ENCODE data around the gene AGRP. TPM values are rescaled to one million over a fixed set of nuclear protein-coding genes. Genes with fewer than 3 reads are reported as not detected.

AGRP gene
- polyA plus RNA-seq, 3 donors: 0.40 to 0.91 TPM; not detected in 1

DNA sequence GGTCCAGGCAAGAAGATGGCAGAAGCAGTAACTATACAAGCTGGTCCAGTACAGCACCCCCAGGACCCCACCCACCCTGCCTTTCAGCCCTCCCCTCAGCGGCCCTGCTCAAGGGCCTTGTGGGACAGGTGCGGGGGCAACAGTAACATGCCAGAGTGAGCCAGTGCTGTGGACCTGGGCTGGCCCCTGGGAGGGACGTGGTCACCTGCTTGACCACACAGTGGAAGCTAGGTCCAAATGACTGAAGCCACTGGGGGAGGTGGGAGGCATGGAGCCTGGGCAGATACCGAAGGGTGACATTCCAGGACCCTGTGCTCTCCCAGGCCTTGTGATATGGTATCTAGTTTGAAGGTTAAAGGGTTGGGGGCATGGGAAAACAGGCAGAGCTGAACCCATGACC, 19.7 kb downstream of the AGRP start:
- DNase-seq: no peak

DNA sequence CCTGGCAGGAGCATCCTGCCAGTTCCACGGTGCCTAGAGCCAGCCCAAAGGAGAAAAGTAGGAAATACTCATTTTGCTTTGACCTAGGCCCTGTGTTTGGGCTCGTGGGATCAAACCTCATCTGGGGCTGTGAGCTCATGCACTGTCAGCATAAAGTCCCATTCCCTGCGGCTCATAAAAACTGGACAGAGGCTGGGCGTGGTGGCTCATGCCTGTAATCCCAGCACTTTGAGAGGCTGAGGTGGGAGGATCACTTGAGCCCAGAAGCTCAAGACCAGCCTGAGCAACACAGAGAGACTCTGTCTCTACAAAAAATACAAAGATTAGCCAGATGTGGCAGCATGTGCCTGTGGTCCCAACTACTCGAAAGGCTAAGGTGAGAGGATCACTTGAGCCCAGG, 20.3 kb downstream of the AGRP start:
- DNase-seq: no peak

DNA sequence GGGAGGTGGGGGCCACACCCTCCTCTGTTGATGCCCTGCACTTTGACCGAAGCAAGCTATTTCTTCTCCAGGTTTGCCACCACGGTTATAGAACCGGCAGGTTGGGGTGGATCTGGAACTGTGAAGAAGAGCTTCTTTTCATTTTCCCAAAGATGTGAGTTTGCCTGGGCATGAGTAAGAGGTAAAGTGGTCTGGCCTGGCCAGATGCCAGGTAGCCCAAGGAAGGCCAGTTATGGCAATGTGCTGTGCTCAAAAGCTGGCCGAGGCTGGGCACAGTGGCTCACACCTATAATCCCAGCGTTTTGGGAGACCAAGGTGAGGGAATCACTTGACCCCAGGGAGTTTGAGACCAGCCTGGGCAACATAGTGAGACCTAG, 21.1 kb downstream of the AGRP start:
- DNase-seq: no peak

DNA sequence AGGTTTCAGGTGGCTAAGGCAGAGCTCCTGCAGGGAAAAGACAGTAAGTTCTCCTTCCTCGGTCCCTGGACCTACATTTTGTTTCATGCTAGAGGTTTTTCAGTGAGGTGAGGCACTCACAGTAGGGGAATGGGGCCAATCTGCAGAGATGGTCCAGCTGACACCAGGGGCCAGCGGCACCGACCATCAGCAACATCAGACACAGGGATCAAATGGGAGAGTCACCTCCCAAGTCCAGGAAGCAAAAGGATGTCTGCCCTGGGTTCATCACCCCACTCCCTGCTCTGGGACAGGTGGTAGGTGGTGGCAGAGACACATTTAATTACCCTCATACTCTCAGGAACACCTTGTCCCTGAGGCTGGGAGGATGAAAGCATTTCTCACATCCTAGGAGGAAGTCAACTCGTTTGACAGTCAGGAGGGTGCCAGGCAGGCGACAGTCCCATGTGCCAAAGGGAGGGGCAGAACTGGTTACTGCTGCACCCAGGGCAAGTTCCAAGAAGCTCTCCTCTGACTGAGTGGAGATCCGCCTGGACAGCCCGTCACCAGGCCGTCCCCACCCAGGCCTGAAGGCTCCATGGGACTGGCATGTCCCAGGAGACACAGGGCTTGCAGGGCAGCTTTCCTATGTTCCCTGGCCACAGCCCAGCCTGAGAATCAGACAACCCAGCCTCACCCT, 21.6 kb downstream of the AGRP start:
- DNase-seq: no peak

DNA sequence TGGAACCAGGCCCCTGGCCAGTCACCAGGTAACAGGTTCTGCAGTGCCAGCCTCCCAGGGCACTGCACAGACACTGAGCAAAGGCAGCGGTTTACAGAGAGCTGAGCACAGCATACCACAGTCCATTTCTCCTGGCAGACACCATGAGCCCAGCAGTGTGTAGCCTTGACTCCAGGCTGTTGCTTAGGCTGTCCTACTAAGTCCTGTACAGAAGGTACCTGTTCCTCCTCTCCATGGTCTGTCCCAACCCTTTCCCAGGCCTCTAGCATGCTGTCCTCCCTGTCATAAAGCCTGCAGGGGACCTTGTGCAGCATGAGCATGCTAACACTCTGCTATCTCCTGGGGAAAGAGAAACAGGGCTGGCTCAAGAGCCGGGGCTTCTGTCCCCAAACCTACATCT, 22.4 kb downstream of the AGRP start:
- DNase-seq: no peak

DNA sequence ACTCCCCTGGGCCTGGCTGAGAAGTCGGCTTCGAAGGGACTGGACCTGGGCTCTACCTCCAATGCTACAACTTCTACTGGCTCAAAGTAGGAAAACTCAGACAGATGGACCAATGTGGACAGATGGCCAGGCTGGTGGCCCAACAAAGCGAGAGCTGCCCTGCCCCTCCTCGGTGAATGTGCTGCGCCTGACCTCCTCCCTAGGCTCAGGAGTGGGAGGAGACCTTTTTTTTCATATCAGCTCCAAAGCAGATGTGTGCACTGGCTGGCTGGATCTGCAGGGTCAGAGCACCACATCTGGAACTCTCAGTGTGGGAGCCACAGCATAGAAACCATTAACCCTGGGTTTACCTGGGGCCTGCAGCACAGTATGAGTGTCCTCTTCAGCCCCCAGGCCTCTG, 23.2 kb downstream of the AGRP start:
- no peak for DNase-seq

DNA sequence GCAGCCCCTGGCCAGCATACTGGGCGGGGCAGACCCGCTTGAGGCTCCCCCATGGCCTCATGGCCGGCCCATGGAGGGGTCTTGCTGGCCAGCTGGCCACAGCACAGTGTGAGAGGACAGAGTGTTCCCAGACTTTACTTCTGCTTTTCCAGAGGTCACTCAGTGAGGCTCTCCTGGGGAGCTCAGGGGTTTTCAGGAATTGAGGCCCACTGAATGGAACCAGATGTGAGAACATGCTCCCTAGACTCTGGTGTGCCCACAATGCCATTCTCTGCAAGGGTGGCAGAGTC, 23.5 kb downstream of the AGRP start:
- DNase-seq: no peak

DNA sequence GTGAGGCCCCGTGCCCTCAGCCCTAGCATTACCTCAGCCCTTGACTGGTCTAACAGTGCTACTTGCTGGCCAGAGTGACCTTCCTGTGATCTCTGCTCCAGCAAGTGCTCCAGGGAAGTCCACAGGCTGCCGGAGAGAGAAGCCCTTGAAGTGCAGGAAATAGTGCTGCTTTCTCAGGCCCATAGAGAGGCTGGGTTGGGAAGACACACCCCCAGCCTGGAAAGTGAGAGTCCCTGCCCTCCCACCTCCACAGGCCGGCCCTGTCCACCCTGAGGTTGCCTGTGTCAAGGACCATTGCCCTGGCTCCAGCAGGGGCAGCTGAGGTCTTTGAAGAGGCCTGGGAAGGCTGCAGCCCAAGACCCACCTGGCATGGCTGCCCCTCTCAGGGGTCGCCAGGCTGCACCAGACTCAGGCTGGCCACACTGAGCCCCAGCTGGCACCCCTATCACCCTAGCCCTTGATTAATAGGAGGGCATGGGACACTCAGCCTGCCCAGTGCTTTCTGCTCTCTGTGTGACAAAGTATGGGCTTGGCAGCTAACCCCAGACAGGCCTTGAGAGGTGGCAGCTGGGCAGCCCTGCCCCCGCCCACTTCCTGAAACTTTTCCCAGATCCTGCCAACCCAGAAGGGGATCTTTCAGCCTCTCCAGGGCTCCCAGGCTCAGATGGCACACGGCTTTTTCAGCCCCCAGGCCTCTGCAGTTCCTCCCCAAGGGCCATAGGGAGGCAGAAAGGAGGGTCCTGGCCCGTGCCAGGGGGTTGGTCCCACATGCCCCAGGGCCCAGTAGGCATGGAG, 24.1 kb downstream of the AGRP start:
- no peak for DNase-seq

DNA sequence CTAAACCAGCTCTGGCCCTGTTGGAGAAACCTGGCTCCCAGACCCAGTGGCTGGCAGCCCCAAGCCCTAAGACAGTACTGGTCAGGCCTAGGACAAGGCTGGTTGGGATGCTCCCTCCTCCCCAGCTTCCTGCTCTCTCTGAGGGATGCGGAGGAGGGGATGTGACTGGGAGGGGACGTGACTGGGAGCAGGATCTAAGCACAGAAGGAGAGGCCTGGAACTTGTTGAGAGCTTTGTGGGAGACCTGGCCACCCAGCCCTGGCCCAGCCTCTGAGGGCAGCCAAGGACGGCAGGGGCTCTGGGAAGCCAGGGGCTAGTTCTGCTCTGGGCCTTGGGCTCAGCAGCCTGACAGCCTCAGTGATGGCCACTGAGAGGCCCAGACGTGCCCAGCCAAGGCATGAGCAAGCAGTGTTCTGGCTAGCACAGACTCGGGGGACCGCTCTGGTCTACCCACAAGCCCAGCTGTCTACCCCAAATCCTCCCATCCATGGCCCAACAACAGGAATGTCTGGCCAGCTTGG, 25.2 kb downstream of the AGRP start:
- no peak for DNase-seq

DNA sequence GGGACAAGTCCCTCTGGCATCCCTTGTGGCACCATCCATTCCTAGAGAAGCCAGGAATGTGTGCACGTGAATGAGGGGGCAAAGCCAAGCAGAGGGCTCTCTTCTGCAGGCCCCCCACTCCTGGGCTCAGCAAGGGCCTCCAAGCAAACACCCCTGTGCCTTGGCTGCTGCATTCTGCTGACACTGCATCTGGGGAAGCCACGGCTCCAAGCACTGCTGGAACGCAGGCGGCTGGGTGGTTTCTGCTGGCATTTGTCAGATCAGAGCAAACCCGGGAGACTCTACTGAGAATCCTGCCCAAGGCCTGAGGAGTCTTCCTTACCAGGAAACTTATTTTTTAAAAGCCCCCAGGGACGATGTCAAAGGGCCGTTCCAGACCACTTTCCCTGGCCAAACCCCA, 25.7 kb downstream of the AGRP start:
- DNase-seq: no peak

DNA sequence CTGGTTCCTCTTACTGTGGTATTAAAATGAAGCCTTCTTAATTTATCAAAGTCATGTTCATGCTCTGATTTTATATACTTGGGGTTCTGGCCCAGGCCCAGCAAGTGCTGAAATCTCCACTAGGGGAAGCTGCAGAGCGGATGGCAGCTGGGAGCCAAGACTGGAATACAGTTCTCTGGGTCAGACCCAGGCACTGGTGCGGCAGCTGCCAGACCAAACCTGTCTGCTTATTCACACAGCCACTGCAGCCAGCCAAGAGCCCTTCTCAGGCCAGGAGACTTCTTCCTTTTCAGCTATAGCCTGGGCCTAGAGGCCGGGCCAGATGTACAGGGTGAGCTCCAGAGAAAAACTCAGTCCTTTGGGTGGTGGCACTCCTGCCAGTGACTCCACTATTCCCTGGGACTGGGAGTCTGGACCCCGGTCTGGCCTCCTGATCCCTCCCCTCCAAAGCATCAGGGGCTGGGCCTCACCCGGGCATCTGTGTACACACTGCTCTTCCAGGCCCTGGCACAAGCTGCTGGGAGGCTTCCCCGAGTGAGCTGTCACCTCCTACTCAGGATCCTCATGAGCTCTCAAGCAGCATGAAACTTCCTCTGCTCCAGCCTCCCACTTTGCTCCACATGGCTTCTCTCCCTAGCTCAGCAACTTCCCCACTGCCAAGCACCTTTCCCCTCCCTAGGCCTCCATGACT, 26.8 kb downstream of the AGRP start:
- DNase-seq: no peak

DNA sequence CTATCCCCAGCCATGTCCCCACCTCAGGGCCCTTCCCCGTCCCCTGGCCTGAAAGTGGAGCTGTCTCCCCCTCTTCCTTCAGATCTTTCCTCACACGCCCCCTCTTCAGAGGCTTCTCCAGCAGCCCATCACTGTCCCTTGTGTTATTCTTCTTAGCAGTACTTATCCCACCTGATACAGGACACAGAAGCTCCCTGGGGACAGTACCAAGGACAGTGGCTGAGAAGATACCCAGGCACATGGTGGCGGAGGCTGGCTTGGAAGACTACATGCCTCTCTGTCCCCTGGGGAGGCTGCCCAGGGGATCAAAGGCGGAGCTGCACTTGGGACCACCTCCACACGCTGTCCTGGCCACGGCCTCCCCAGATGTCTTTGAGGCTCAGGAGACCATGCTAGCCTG, 28.5 kb downstream of the AGRP start:
- no peak for DNase-seq

DNA sequence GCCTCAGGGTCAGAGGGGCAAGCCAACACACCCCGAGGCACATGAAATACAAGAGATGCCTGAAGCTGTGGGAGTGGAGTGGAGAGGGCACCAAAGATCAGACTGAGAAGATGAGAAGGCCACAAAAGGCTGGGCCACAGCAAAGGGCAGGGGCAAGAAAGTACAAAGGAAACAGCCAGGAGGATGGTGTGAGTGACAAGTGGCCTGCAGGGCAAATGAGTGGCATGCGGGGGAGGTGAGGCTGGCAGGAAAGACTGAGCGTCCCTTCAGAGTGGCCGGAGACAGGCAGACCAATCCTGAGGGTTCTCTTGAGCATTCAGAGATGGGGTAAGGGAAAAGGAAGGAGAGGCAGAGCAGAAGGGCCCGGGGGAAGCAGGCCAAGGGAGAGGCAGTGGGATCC, 29.2 kb downstream of the AGRP start:
- no peak for DNase-seq

DNA sequence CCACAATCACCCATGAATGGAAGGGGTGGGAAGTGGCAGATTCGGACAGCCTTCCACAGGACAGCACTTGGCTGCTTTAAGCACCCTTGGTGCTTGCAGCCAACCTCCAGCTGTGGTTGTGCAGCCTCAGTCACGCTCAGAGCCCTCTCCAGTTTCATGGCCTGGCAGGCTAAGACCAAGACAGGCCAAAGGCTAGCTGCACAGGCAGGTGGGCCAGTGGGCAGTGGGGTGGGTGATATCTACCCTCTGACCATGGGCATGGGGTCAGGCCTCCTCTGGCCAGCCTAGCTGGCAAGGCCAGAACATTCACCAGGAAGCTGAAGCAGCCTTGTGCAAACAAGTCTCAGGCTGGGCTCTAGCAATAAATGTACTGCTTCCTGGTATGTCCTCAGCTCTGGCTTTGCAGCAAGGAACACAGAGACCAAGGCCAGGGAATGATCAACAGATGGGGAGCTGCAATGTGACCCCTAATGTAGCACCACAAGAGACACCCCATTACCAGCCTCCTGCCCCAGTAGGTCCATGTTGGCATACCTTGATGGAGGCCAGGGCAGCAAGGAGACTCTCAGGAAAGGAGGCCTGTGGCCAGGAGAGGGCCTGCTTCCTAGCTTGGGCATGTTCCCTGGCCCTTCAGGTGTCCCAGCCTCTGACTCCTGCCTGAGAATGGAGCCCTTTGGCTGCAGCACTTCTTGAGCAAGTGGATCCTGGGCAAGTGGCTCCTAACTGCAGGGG, 31.5 kb downstream of the AGRP start:
- no peak for DNase-seq

DNA sequence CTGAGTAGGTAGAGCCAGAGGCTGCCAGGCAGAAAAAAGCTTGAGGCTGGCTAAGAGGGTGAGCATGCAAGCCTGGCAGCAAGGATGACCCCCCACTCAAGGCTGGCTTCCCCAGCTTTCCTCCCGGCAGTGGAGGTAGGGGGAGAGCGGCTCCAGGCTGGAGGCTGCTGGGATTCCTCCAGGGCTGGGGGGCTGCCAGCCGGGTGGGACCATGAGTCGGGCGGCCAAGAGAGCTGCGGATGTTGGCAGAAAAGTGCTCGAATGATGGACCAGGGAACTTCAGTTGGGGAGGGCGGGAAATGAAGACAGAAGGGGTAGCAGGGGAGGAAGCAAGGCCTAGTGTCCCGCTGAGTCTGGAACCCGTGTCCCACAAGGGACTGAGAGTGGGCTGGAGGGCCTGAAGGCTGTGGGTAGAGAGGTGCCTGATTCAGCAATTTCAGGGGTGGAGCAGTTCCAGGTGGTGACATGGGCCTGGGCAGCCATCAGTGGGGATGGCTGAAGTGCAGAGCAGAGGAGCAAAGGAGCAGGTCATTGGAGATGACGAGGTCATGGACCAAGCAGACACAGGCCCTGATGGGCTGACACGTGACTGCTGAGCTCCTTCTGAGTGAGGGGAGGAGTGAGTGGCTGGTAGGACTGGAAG, 32.2 kb downstream of the AGRP start:
- no peak for DNase-seq

DNA sequence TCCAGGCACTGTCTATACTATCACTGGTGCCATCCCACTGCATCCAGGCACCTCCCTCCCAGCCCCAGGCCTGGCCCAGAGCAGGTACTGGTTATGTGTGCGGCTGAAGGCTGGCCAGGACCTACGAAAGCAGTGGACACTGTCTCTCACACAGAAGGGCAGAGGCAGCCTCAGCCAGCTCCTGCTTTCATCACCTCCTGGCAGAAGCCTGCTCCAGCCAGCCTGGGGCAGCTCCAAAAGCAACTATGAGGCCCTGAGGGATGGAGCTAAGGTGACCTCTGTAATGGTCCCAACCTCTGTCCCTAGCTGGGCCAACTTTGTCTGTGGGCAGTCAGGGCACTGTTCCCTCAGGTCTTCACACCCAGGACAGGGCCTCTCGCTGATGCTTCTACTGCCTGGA, 33.6 kb downstream of the AGRP start:
- DNase-seq: no peak

DNA sequence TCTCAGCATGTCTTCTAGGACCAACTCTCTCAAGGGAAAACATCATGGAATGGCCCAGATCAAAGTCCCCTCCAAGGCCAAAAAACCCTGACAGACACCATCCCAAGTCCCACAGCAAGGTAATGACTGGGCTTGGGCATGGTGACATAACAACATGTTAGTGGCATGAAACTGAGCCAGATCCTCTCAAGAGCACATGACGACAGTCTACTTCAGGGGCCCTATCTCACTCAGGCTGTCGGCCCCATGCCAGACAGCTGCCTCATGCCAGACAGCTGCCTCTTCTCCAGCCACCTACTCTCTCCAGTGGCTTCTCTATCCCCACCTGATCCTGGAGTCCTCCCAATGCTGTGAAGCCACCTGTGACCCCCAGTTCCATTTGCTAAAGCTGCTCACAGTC, 34.0 kb downstream of the AGRP start:
- DNase-seq: no peak

DNA sequence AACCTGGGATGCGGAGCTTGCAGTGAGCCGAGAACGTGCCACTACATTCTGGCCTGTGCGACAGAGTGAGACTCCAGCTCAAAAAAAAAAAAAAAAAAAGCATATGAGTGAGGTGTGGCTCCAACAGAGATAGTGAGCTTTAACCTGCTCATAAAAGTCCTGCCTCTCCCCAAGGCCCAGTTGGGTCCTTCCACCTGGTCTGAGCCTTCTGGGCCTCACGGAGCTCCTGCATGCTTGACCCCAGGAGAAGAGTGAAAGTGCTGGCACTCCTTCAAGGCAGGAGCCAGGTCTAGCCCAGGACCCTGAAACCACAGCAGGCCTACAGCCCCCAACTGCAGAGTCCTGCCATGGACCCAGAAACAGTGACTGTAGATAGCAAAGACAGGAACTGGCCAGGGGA, 34.8 kb downstream of the AGRP start:
- no peak for DNase-seq

DNA sequence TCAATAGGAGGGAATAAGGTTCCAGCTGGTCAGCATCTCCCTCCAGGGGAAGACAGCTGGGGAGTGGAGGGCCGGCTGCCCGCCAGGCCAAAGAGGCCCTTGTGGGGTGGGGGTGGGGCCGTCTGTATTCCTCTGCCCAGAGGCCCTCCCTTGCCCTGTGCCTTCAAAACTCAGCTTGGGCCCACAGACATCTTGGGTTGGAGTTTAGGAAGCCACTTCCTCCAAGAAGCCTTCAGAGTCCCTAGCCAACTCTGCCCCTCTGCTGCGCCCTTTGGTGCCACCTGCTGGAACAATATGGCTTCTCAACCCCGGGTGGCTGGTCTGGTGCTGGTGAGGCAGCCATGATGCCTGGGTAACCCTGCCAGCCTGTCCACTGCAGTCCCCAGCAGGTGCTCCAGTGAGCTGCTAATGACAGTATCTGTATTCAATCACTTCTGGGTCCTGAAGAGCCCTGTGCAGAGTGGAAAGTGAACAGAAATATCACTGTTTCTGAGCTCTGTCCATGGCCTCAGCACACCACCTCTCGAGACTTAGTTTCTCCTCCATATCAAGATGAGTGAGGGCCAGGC, 35.8 kb downstream of the AGRP start:
- DNase-seq: no peak

DNA sequence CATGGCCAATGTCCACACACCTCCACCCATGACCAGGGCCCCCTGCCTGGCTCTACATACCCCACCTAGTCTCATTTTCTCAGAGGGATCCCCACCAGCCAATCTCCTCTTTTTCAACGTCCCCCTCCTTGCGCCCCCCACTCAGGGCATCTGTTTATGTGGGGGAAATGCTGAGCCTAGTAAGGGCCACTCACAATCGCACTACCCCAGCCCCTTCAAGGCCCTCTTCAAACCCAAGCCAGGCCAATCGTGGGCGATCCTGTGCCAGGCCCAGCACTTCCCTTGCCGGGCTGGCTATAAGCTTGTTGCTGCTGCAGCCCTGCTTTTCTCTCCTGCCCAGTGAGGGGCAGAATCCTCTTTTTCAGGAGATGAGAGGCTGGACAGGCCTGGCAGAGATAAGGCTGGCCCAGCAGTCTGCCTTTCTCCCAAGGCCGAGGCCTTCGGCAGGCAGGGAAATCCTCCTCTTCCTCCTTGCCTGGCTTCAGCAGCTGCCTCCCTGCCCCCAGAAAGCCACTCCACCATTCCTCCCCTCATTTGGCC, 36.3 kb downstream of the AGRP start:
- no peak for DNase-seq

Measured in renal pelvis (tissue), 4 donors.